ENCODE results near the gene PIPOX.

The PIPOX gene

DNA sequence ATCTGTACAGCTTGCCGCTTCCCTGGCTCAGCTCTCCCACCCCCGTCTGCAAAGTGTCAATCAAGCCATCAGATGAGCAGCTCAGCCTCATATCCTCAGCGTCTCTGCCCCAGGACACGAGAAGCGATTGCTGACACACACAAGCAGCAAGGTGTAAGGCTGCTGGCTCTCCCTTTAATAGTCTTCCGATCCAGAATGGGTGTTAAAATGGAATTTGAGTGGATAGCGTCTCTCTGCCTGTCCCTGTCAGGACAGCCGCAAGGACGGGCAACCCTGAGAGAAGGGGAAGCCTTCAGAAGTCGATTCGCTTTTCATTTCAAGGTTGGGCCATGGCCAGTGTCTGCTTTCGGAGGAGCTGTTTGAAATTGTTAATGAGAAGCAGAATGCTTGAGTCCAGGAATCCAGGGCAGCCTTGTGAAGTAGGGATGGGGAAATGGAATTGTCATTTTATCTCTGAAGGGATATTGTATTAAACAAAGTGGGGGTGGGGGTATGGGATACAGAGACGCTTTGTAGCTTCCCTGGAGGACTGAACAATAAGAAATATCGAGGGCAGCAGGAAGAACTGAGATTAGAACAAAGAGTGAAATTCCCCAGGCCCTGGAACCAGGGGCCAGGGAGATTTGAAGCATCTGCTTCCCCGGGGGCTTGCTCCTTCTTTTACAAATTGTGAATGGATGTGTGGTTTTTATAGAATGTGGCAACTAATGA, 4.7 kb upstream of the PIPOX start:
- no peak for DNase-seq (ENCODE audit: extremely low read depth, low read depth)
- no peak overlapping the region for H3K4me3 ChIP-seq (replicated peaks; ENCODE audit: low read depth, low read length)
- TF ChIP-seq, protein P1, sequence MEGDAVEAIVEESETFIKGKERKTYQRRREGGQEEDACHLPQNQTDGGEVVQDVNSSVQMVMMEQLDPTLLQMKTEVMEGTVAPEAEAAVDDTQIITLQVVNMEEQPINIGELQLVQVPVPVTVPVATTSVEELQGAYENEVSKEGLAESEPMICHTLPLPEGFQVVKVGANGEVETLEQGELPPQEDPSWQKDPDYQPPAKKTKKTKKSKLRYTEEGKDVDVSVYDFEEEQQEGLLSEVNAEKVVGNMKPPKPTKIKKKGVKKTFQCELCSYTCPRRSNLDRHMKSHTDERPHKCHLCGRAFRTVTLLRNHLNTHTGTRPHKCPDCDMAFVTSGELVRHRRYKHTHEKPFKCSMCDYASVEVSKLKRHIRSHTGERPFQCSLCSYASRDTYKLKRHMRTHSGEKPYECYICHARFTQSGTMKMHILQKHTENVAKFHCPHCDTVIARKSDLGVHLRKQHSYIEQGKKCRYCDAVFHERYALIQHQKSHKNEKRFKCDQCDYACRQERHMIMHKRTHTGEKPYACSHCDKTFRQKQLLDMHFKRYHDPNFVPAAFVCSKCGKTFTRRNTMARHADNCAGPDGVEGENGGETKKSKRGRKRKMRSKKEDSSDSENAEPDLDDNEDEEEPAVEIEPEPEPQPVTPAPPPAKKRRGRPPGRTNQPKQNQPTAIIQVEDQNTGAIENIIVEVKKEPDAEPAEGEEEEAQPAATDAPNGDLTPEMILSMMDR (IDR thresholded peaks at IDR 0.05; ENCODE audit: low read depth, low read length, missing control alignments), result no peak

DNA sequence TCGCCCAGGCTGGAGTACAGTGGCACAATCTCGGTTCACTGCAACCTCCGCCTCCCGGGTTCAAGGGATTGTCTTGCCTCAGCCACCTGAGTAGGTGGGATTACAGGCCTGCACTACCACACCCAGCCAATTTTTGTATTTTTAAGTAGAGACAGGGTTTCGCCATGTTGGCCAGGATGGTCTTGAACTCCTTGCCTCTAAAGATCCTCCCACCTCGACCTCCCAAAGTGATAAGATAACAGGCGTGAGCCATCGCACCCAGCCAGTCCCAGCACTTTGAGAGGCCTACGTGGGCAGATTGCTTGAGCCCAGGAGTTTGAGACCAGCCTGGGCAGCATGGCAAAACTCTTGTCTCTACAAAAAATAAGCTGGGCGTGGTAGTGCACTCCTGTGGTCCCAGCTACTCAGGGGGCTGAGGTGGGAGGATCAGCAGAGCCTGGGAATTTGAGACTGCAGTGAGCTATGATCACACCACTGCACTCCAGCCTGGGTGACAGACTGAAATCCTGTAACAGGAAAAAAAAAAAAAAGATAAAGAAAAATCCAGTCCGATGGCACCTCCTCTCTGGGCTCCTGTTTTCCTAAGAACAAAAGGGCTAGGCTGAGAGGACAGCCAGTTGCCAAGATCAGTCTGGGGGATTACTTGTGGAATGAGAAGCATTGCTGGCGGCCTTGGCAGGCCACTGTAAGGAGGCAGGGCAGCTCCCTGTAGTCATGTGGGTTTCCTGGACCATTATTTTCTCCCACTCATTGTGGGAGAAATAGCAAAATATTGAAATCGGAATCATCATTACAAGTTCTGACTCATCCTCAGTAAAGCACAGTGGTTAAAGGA, 3.0 kb upstream of the PIPOX start:
- DNase-seq (ENCODE audit: extremely low read depth, low read depth), result peak; percentile 4
- TF ChIP-seq, protein P1 (IDR thresholded peaks at IDR 0.05; ENCODE audit: low read depth, low read length, missing control alignments), result no peak
- no peak overlapping the region for H3K4me3 ChIP-seq (replicated peaks; ENCODE audit: low read depth, low read length)

DNA sequence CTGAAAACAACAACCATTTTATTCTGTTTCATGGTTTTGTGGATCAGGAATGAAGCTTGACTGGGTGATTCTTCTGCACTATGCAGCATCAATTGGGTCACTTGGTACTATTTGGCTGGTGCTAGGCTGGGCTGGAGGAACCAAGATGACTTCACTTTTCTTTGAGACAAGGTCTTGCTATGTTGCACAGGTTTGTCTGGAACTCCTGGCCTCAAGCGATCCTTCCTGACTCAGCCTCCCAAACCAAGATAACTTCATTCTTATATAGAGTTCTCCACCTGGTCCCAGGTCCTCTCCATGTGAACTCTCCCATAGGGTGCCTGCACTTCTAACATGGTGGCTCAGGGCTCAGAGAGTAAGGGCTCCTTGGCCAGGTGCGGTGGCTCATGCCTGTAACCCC, 1.9 kb upstream of the PIPOX start:
- H3K4me3 ChIP-seq (replicated peaks; ENCODE audit: low read depth, low read length), result no peak overlapping the region
- TF ChIP-seq, protein P1 (IDR thresholded peaks at IDR 0.05; ENCODE audit: low read depth, low read length, missing control alignments), result no peak
- no peak for DNase-seq (ENCODE audit: extremely low read depth, low read depth)

DNA sequence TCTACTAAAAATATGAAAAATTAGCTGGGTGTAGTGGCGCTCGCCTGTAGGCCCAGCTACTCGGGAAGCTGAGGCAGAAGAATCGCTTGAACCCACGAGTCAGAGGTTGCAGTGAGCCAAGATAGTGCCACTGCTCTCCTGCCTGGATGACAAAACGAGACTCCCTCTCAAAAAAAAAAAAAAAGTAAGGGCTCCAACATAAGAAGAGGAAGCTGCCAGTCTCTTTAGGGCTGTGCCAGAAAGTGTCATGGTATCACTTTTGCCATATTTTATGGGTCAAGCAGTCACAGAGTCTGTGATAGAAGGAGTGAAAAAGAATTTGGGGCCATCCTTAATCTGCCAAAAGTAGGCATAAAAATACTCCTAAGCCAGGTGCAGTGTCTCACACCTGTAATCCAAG, 1.4 kb upstream of the PIPOX start:
- TF ChIP-seq, protein P1 (IDR thresholded peaks at IDR 0.05; ENCODE audit: low read depth, low read length, missing control alignments), result no peak
- H3K4me3 ChIP-seq (replicated peaks; ENCODE audit: low read depth, low read length), result no peak overlapping the region
- no peak for DNase-seq (ENCODE audit: extremely low read depth, low read depth)

DNA sequence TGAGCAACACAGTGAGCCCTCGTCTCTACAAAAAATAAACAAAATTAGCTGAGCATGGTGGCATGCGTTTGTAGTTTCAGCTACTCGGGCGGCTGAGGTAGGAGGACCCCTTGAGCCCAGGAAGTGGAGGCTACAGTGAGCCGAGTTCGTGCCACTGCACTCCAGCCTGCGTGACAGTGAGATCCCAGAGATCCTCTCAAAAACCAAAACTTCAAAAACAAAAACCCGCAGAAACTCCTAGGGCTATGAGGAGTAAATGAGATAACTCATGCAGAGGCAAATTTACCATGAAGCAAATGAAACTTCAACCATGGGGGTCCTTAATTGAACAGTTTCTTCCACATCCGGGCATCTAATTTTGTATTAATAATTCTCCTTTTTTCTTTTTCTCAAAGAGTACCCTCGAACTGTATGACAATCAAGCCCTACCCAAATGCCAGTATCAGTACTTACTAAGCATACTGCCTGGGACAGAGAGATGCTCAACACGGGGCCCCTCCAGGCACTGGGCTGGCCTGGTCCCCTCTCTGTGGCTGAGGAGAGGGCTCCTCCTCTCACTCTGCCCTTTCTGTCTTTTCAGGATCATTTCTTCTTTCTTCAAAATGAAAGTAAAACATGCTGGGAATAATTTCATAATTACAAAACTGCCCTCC, 789 bp upstream of the PIPOX start:
- no peak for DNase-seq (ENCODE audit: extremely low read depth, low read depth)
- no peak overlapping the region for H3K4me3 ChIP-seq (replicated peaks; ENCODE audit: low read depth, low read length)

DNA sequence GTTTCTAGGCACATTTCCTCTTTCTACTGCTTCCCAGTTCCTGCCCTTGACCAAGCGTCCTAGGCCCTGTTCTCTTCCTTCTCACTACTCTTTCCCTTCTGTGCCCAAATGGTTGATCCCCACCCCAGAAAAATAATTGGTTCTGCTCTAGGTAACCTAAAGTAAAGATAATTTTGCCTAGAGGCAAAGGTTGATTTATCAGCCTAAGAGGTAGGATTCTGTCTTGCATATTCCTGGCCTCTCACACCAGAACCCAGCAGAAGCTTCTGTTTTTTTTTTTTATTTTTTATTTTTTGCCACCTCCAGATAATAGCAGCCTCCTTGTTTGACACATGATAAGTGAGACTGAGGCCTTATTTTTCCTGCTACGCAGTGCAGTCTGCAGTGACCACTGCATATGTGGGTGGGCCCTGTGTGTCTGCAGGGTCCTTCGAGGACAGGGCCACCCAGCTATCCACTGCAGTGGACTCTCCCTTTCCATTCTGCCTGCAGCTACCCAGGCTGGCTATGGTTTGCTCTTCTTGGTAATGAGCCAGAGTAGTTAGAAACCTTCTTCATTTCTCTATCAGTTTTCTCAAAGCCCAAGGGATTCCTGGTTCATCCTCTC, 701 bp downstream of the PIPOX start:
- TF ChIP-seq, protein P1 (IDR thresholded peaks at IDR 0.05; ENCODE audit: low read depth, low read length, missing control alignments), result no peak
- DNase-seq (ENCODE audit: extremely low read depth, low read depth), result no peak
- H3K4me3 ChIP-seq (replicated peaks; ENCODE audit: low read depth, low read length), result no peak overlapping the region

More for the DNA sequence above, 789 bp upstream of the PIPOX start:
- TF ChIP-seq, protein P1 (IDR thresholded peaks at IDR 0.05; ENCODE audit: low read depth, low read length, missing control alignments), result no peak
